Stomach (tissue), 9 donors: ENCODE results near the gene ZNF329. TPM values are rescaled to one million over a fixed set of nuclear protein-coding genes. Genes with fewer than 3 reads are reported as not detected.
A peak's percentile ranks its signal among the peaks of the same experiment; 100 is the strongest.

Experiments used
- DNase-seq, 2 donors: peaks; one replicate each; pipeline versions ENCODE4 v3.0.0 to v3.0.0-alpha.2; 2013 to 2019
- H3K27ac ChIP-seq, 5 donors: fragments of 200-600 bp in 4 of 5; sonication (generic) in 4 of 5; one replicate each; pipeline ENCODE4 v1.5.1; 2013 to 2019; ENCODE audit warnings: mild to moderate bottlenecking in 1 of 5, moderate library complexity in 1 of 5
- H3K27me3 ChIP-seq, 3 donors: fragments of 200-600 bp; sonication (generic); one replicate each; pipeline ENCODE4 v1.5.1; 2017 to 2019; ENCODE audit warnings: mixed run types in 1 of 3
- H3K36me3 ChIP-seq, 4 donors: fragments of 200-600 bp; sonication (generic); 1 replicate in 3 of 4; 2 replicates in 1 of 4; pipeline ENCODE4 v1.5.1; 2016 to 2019
- H3K4me1 ChIP-seq, 4 donors: fragments of 200-600 bp; sonication (generic); one replicate each; pipeline ENCODE4 v1.5.1; 2016 to 2019
- H3K4me3 ChIP-seq, 4 donors: fragments of 200-600 bp; sonication (generic) in 3 of 4; one replicate each; pipeline ENCODE4 v1.5.1; 2016 to 2019; ENCODE audit warnings: mild to moderate bottlenecking in 1 of 4
- H3K9me3 ChIP-seq, 4 donors: fragments of 200-600 bp; sonication (generic); one replicate each; pipeline ENCODE4 v1.5.1; 2016 to 2019
- EP300 ChIP-seq: sonication (generic); formaldehyde crosslinking; IDR thresholded peaks from one replicate; pipeline ENCODE4 v1.6.1; 2017; ENCODE audit warnings: antibody characterized with exemption
- POLR2A ChIP-seq, 4 donors: fragments of 450-650 bp; IDR thresholded peaks; one replicate each; pipeline ENCODE4 v1.6.1; 2016; ENCODE audit warnings: antibody characterized with exemption in 4 of 4, control low read depth in 2 of 4, mild to moderate bottlenecking in 1 of 4, moderate library complexity in 1 of 4
- POLR2AphosphoS5 ChIP-seq, 3 donors: sonication (generic); formaldehyde crosslinking; IDR thresholded peaks; one replicate each; pipeline ENCODE4 v1.6.1; 2016; ENCODE audit warnings: antibody characterized with exemption in 3 of 3
- WGBS, 5 donors: extraction: QIAGEN DNeasy Blood & Tissue Kit in 3 of 5; methylation state at CpG; one replicate each; pipeline versions ENCODE4 v1.1.5 to v1.1.7; 2013 to 2018; 5-methylcytosine and 5-hydroxymethylcytosine counted together
- intact Hi-C: fragments of 100-400 bp; cut with DNase I; formaldehyde crosslinking; loops from one replicate; pipeline ENCODE4 v1.15.1; 2023; ENCODE audit warnings: low total_unique reads
- polyA plus RNA-seq, 3 donors: library from polyadenylated mRNA; stranded (reverse); fragments of 200-250 nt; gene quantifications; one replicate each; pipeline ENCODE4 v1.2.3, GENCODE V29; 2013
- total RNA-seq, 5 donors: library from RNA; depleted of rRNA; stranded (reverse); fragments of >200 nt; gene quantifications; one replicate each; pipeline versions ENCODE4 v1.1.0 to v1.2.3, GENCODE V29; 2014 to 2016
- TF ChIP-seq, protein P1 (sequence below), 7 experiments: fragments of 450-650 bp in 4 of 7; fragments of 200-600 bp in 3 of 7; sonication (generic) in 3 of 7; IDR thresholded peaks; one replicate each; pipeline ENCODE4 v1.5.1; 2016 to 2019; ENCODE audit warnings: antibody characterized with exemption in 7 of 7, control low read depth in 2 of 7, mild to moderate bottlenecking in 1 of 7
- donor health status: healthy with polysubstance abuse.
- donor health status: Bipolar disorder and iron deficiency.
- donor health status: healthy.

Gene ZNF329
- total and polyA plus RNA-seq, 8 donors: 0.58 to 18.2 (median 4.2) TPM

DNA sequence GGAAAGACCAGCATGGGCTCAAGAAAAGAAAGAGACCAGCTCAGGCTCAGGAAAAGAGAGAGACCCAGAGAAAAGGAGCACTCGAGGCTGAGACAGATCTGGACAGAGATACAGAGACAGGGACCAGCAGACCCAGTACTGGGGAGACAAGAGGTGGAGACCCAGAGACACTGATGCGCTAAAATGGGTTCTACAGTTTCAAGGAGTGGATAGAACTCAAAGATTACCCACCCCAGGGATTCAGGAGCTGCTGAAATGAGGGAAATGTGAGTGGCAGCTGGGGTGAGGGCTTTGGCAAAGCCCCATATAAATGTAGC, 51.9 kb downstream of the ZNF329 start:
- 7 to 29% (median 16%) methylated on average over 2 of the region's 2 CpGs for WGBS, 5 donors
- no peak for TF ChIP-seq POLR2AphosphoS5 (IDR thresholded peaks at IDR 0.05)
- no peak for DNase-seq
- Histone ChIP-seq H3K9me3 (peaks cover 0 to 71% (median 40%) of the 10 kb centered on the region in 4 donors), H3K36me3 (peaks cover 0 to 27% (median 10%) of the 10 kb centered on the region in 4 donors), H3K4me3 (peak overlapping the region; percentile 66 to 96 (median 91)), H3K27ac (peak overlapping the region; percentile 85 to 97 (median 89)), H3K4me1 (peaks cover 0 to 21% (median 20%) of the 10 kb centered on the region in 4 donors), H3K27me3 (no peaks in the 10 kb centered on the region)
- intact Hi-C loops: no loop called here

DNA sequence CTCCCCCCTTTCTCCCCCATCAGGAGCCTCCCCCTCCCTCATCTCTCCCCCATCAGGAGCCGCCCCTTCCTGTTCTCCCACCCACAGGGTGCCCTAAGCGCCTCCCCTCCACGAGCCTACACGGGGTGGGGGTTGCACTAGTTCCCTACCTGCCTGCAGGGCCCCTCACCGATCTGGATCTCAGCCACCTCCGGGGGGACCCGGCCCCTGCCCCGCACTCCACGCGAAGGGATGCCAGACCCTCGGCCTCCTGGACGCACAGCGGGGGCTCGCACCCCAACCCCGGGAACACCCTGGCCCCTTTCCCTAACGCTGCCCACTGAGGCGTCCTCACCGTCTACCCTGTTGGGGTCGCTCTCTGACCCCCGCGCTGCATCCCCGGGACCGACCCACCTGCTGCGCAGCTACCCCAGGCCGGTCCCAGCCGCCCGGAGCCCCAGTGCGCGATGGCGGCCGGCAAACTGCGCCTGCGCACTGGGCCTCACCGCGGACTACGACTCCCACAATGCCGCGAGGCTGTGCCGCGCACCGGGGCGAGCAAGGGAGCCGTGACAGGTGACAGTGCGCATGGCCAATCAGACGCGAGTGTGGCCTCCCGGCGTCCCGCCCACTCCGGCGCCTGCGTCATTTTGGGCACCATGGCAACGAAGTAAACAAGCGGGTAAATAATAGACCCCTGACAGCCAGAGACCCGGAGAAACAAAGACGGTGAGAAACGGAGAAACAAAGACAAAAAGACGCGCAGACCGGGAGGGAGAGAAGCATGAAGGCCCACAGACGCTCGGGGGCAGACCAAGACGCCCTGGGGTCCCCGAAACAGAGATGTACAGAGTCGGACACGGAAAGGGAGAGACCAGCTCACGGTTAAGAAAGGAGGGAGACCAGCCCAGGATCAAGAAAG, 52.6 kb downstream of the ZNF329 start, which contains the start of gene ZSCAN18:
TSS of gene ZSCAN18 (minus strand) at position 451 of the 901 bp plus-strand sequence. CDS start 7,964 bp downstream, outside the sequence.
- Histone ChIP-seq H3K27me3 (no peaks in the 10 kb centered on the region), H3K4me3 (peak within 1 kb of the TSS; percentile 66 to 96 (median 91)), H3K9me3 (peaks cover 0 to 71% (median 40%) of the 10 kb centered on the region in 4 donors), H3K4me1 (peaks cover 0 to 21% (median 20%) of the 10 kb centered on the region in 4 donors), H3K36me3 (peaks cover 0 to 34% (median 13%) of the 10 kb centered on the region in 4 donors), H3K27ac (peak within 1 kb of the TSS; percentile 85 to 97 (median 90))
- intact Hi-C loops: no loop called here
- peak; percentile 96 to 100 for DNase-seq
- WGBS, 5 donors: 0 to 2% (median 1%) methylated on average over 31 to 67 of the region's 67 CpGs
- TF ChIP-seq EP300 (peak; percentile 39), POLR2A (IDR thresholded peaks at IDR 0.05) (peak in 1 of 4 donors; percentile 37), POLR2AphosphoS5 (IDR thresholded peaks at IDR 0.05) (peak; percentile 76 to 90 (median 79))
- TF ChIP-seq, protein P1, sequence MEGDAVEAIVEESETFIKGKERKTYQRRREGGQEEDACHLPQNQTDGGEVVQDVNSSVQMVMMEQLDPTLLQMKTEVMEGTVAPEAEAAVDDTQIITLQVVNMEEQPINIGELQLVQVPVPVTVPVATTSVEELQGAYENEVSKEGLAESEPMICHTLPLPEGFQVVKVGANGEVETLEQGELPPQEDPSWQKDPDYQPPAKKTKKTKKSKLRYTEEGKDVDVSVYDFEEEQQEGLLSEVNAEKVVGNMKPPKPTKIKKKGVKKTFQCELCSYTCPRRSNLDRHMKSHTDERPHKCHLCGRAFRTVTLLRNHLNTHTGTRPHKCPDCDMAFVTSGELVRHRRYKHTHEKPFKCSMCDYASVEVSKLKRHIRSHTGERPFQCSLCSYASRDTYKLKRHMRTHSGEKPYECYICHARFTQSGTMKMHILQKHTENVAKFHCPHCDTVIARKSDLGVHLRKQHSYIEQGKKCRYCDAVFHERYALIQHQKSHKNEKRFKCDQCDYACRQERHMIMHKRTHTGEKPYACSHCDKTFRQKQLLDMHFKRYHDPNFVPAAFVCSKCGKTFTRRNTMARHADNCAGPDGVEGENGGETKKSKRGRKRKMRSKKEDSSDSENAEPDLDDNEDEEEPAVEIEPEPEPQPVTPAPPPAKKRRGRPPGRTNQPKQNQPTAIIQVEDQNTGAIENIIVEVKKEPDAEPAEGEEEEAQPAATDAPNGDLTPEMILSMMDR (IDR thresholded peaks at IDR 0.05): no peak

DNA sequence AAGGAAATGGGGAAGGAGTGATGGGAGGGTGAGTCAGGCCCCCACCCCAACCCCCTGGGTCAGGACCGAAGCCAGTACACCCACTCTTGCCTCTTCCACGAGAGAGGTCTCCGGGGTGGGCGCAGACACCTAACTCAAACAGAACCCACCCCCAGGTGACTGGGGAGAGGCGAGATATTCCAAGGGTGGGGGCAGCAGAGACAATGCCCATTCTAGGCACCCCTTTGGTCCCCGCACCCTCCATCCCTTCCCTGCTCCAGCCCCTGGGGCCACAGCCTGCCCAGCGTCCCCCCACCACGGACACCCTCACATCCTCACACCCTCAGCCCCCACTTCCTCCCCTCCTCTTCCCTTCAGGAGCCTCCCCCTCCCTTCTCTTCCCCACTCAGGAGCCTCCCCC, 53.2 kb downstream of the ZNF329 start:
- Histone ChIP-seq H3K4me3 (peak overlapping the region; percentile 66 to 96 (median 91)), H3K27me3 (no peaks in the 10 kb centered on the region), H3K27ac (peak overlapping the region in 4 of 5 donors; percentile 85 to 97 (median 91)), H3K4me1 (peaks cover 0 to 21% (median 20%) of the 10 kb centered on the region in 4 donors), H3K9me3 (peaks cover 0 to 71% (median 41%) of the 10 kb centered on the region in 4 donors), H3K36me3 (peaks cover 0 to 40% (median 14%) of the 10 kb centered on the region in 4 donors)
- intact Hi-C loops: no loop called here
- WGBS, 5 donors: 27 to 50% (median 33%) methylated on average over 6 to 8 of the region's 8 CpGs
- DNase-seq: no peak
- TF ChIP-seq EP300 (no peak), POLR2AphosphoS5 (IDR thresholded peaks at IDR 0.05) (no peak), POLR2A (IDR thresholded peaks at IDR 0.05) (no peak)
- TF ChIP-seq, protein P1 (IDR thresholded peaks at IDR 0.05): no peak

DNA sequence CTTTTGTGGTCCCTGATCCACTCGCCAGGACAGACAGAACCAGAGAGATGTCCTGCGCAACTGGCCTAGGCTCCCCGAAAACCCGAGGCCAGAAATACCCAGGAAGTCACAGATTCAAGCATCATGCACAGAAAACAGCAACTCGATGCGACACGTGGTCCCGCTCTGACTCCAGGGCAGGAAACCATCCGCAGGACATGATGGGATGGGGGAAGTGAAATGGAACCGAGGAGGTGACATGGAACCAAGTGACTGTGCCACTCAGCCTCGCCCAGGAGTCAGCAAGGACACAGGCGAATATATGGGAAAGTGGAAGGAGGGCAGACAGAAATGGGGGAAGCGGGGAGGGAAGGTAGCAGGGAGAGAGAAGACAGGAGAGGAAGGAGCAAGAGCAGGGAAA, 53.7 kb downstream of the ZNF329 start:
- Histone ChIP-seq H3K4me1 (peaks cover 0 to 21% (median 20%) of the 10 kb centered on the region in 4 donors), H3K27ac (peak overlapping the region in 2 of 5 donors; percentile 89 to 97), H3K4me3 (peak overlapping the region in 3 of 4 donors; percentile 88 to 96 (median 94)), H3K9me3 (peaks cover 2 to 71% (median 44%) of the 10 kb centered on the region in 4 donors), H3K27me3 (no peaks in the 10 kb centered on the region), H3K36me3 (peaks cover 0 to 45% (median 17%) of the 10 kb centered on the region in 4 donors)
- TF ChIP-seq, protein P1 (IDR thresholded peaks at IDR 0.05): no peak
- TF ChIP-seq EP300 (no peak), POLR2A (IDR thresholded peaks at IDR 0.05) (no peak), POLR2AphosphoS5 (IDR thresholded peaks at IDR 0.05) (no peak)
- intact Hi-C loops: no loop called here
- WGBS, 5 donors: 82 to 88% (median 87%) methylated on average over 13 of the region's 13 CpGs
- no peak for DNase-seq
